ENCODE data around the gene KCND3. TPM values are rescaled to one million over a fixed set of nuclear protein-coding genes. Genes with fewer than 3 reads are reported as not detected.

Gene KCND3
- total RNA-seq, result not detected
- polyA plus RNA-seq, result under 1 TPM; 0.02 to 0.13 (median 0.06) TPM
- total RNA-seq, result 0 to 0.13 (median 0) reads per million in 6 experiments

DNA sequence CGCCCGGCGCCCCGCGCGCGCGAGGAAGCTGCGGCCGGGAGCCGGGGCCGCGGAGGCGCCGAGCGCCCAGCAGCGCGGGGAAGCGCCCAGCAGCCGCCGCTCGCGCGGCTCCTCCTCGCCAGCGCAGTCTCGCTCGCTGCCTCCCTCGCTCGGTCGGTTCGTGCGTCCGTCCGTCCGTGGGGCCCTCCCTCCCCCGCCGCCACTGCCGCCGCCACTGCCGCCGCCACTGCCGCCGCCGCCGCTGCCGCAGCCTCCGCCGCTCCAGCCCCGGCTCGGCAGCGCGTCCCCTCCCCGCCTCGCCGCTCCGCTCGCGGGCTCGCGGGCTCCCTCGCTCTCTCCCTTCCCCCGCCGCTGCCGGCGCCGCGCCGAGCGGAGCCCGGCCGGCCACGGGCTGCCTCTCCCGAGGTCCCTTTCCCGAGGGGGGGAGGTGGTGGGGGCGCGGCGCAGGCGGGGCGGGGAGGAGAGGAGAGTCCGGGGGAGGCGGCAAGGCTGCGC is at the start of gene KCND3:
Gene KCND3, minus strand, starts transcription at position 138 of the 495 bp plus-strand sequence.
- H3K9me3 Mint-ChIP-seq, result no peaks in the 10 kb centered on the region
- peaks cover 2 to 24% (median 15%) of the 10 kb centered on the region in 4 donors for H3K4me1 Mint-ChIP-seq
- peak within 1 kb of the TSS; percentile 56 to 83 (median 70) for H3K4me3 Mint-ChIP-seq
- H3K27ac Mint-ChIP-seq, result no peak within 1 kb of the TSS
- POLR2A ChIA-PET, result no interaction called here
- ATAC-seq, result no peak
- H3K27me3 Mint-ChIP-seq, result peaks cover 40 to 78% (median 65%) of the 10 kb centered on the region in 5 donors
- no peaks in the 10 kb centered on the region for H3K36me3 Mint-ChIP-seq
- DNase-seq, result no peak

GRCh38 chr1:112034277-112034676 is 44.8 kb upstream of the KCND3 start:
- H3K4me3 Mint-ChIP-seq, result no peak overlapping the region
- DNase-seq (no peak), ATAC-seq (no peak)
- H3K27me3 Mint-ChIP-seq, result peaks cover 2 to 25% (median 4%) of the 10 kb centered on the region in 5 donors
- H3K36me3 Mint-ChIP-seq, result no peaks in the 10 kb centered on the region
- H3K9me3 Mint-ChIP-seq, result no peaks in the 10 kb centered on the region
- no peak overlapping the region for H3K27ac Mint-ChIP-seq
- POLR2A ChIA-PET, result no interaction called here
- H3K4me1 Mint-ChIP-seq, result no peaks in the 10 kb centered on the region

DNA sequence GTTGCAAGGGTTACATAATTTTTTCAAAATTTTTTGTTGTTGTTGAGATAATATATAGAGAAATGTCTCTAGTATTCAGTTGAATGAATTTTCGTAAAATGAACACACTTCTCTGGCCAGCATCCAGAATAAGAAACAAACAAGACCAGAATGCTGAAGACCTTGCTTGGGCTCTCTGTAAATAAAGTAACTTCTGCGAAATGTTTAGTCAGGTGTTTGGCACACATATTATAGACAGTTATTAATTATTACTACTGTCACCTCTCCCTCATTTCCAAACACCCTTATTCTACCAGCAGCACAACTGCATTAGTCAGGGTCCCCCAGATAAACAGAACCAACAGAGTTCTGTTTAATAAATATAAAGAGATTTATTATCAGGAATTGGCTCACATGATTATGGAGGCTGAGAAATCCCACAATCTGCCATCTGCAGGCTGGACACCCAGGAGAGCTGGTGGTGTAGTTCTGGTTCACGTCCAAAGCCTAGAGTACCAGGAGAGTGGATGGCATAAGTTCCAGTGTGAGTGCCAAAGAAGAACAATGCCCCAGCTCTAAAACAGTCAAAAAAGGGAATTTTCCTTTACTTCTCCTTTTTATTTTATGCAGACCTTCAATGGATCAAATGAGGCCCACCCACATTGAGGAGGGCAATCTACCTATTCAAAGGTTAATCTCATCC is 44.1 kb upstream of the KCND3 start:
- no peaks in the 10 kb centered on the region for H3K9me3 Mint-ChIP-seq
- POLR2A ChIA-PET, result no interaction called here

GRCh38 chr1:112030157-112030556 is 40.7 kb upstream of the KCND3 start:
- peaks cover 2 to 48% (median 4%) of the 10 kb centered on the region in 5 donors for H3K27me3 Mint-ChIP-seq
- no peak overlapping the region for H3K4me3 Mint-ChIP-seq
- no peaks in the 10 kb centered on the region for H3K36me3 Mint-ChIP-seq
- DNase-seq (no peak), ATAC-seq (no peak)
- no peak overlapping the region for H3K27ac Mint-ChIP-seq
- H3K4me1 Mint-ChIP-seq, result peaks cover 0 to 2% (median 0%) of the 10 kb centered on the region in 4 donors
- no peaks in the 10 kb centered on the region for H3K9me3 Mint-ChIP-seq
- POLR2A ChIA-PET, result no interaction called here

More for the DNA sequence above, 44.1 kb upstream of the KCND3 start:
- Mint-ChIP-seq H3K27me3 (peaks cover 2 to 29% (median 4%) of the 10 kb centered on the region in 5 donors), H3K4me1 (no peaks in the 10 kb centered on the region), H3K4me3 (no peak overlapping the region), H3K36me3 (no peaks in the 10 kb centered on the region), H3K27ac (no peak overlapping the region)
- DNase-seq (no peak), ATAC-seq (no peak)

DNA sequence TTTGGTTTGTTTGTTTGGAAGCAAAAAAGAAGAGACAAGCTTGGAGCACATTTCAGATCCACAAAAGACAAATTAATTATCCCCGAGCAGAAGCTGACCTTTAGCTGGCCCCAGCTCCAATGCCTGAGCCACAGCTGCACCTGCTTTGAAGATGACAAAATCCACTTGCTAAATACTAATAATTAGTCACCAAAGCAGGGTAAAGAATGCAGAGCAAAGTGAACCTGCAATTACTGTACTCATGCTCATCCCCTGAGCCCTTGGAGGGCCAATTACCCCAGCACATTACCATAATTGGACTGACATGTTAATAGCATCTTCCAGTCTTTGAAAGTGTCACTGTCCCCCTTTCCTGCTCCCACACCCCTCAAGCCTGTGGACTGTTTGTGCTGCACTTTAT is 38.2 kb upstream of the KCND3 start:
- ATAC-seq (no peak), DNase-seq (no peak)
- H3K9me3 Mint-ChIP-seq, result no peaks in the 10 kb centered on the region
- H3K36me3 Mint-ChIP-seq, result no peaks in the 10 kb centered on the region
- no peak overlapping the region for H3K4me3 Mint-ChIP-seq
- peaks cover 0 to 2% (median 0%) of the 10 kb centered on the region in 4 donors for H3K4me1 Mint-ChIP-seq
- H3K27ac Mint-ChIP-seq, result no peak overlapping the region
- POLR2A ChIA-PET, result no interaction called here
- peaks cover 4 to 63% (median 10%) of the 10 kb centered on the region in 5 donors for H3K27me3 Mint-ChIP-seq

DNA sequence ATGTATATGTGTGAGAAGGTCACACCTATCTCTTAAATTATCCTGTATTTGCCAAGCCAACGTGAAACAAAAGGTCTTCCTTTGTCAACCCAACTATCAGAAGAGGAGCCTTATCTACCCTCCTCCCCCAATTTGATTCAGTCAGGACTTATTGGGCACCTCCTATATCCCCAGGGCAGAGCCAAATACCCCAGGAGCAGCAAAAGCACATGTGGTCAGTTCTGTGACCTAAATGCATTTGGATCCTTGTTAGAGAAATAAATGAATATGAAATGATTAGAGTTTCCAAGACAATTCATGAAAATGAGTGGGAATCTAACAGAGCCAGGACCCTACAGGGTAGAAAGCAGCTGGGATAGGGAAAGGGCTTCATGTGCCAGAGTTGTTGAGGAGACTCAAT is 37.0 kb upstream of the KCND3 start:
- no peak overlapping the region for H3K4me3 Mint-ChIP-seq
- DNase-seq (no peak), ATAC-seq (no peak)
- POLR2A ChIA-PET, result no interaction called here
- H3K27me3 Mint-ChIP-seq, result peaks cover 2 to 63% (median 10%) of the 10 kb centered on the region in 5 donors
- no peaks in the 10 kb centered on the region for H3K9me3 Mint-ChIP-seq
- no peaks in the 10 kb centered on the region for H3K36me3 Mint-ChIP-seq
- peaks cover 0 to 2% (median 0%) of the 10 kb centered on the region in 4 donors for H3K4me1 Mint-ChIP-seq
- no peak overlapping the region for H3K27ac Mint-ChIP-seq

DNA sequence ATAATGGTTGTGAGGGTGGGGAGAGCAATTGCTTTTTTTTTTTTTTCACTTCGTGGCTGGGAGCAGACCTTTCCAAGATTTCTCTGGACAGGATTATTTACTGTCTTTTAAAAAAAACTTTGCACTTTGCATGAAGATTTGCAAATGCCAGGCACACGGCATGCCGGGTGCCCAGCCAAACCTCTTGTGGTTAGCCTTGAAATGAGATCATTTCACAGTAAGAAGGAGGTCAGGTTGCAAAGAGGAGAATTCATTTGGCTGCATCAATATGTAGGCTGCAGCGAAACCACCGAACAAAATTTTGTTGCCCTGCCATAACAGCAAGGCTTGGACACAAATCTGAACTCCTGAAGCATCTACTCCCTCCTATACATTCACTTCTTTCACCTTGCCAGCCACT is 36.5 kb upstream of the KCND3 start:
- no peak overlapping the region for H3K4me3 Mint-ChIP-seq
- POLR2A ChIA-PET, result no interaction called here
- H3K27ac Mint-ChIP-seq, result no peak overlapping the region
- no peaks in the 10 kb centered on the region for H3K36me3 Mint-ChIP-seq
- no peak for ATAC-seq
- H3K9me3 Mint-ChIP-seq, result no peaks in the 10 kb centered on the region
- no peak for DNase-seq
- H3K4me1 Mint-ChIP-seq, result peaks cover 0 to 2% (median 0%) of the 10 kb centered on the region in 4 donors
- peaks cover 2 to 63% (median 10%) of the 10 kb centered on the region in 5 donors for H3K27me3 Mint-ChIP-seq

- ATAC-seq (no peak), DNase-seq (no peak)
- Mint-ChIP-seq H3K27ac (no peak overlapping the region), H3K36me3 (peaks cover 0 to 1% (median 0%) of the 10 kb centered on the region in 3 donors), H3K27me3 (peaks cover 4 to 46% (median 11%) of the 10 kb centered on the region in 5 donors), H3K4me1 (peaks cover 0 to 2% (median 0%) of the 10 kb centered on the region in 4 donors), H3K9me3 (peaks cover 0 to 11% (median 0%) of the 10 kb centered on the region in 9 donors), H3K4me3 (no peak overlapping the region)
- POLR2A ChIA-PET, result no interaction called here
Observed at GRCh38 chr1:112021263-112021662, 31.8 kb upstream of the KCND3 start.

- Mint-ChIP-seq H3K9me3 (peaks cover 0 to 31% (median 5%) of the 10 kb centered on the region in 9 donors), H3K27me3 (peaks cover 8 to 52% (median 16%) of the 10 kb centered on the region in 5 donors), H3K36me3 (peaks cover 0 to 19% (median 0%) of the 10 kb centered on the region in 3 donors), H3K4me3 (no peak overlapping the region), H3K4me1 (no peaks in the 10 kb centered on the region), H3K27ac (no peak overlapping the region)
- DNase-seq, result no peak
- POLR2A ChIA-PET, result no interaction called here
- no peak for ATAC-seq
Observed at GRCh38 chr1:112017183-112017582, 27.7 kb upstream of the KCND3 start.

- DNase-seq, result no peak
- H3K27me3 Mint-ChIP-seq, result peaks cover 6 to 44% (median 12%) of the 10 kb centered on the region in 5 donors
- H3K4me1 Mint-ChIP-seq, result no peaks in the 10 kb centered on the region
- POLR2A ChIA-PET, result no interaction called here
- peaks cover 0 to 21% (median 5%) of the 10 kb centered on the region in 9 donors for H3K9me3 Mint-ChIP-seq
- ATAC-seq, result no peak
- H3K27ac Mint-ChIP-seq, result no peak overlapping the region
- H3K4me3 Mint-ChIP-seq, result no peak overlapping the region
- H3K36me3 Mint-ChIP-seq, result peaks cover 0 to 19% (median 0%) of the 10 kb centered on the region in 3 donors
Observed at GRCh38 chr1:112012823-112013222, 23.4 kb upstream of the KCND3 start.

DNA sequence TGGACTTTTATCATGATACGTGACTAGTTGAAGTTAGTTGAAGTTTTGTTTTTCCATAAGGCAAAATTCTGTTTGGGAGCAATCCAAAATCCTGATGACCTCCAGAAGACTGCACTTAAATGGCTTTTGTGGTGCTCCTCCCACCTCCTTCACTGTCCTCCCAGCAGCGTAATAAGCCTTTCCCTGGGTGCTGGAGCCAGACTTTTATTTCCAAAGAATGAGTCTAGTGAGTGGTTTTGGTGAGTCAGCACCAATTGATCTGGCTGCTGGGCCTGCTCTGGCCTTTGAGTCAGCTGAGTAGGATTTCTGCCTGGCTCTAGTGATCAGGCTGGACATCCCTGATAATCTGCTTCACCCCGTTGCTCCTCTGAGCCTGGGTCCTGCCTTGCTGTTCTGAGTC is 21.7 kb upstream of the KCND3 start:
- H3K27me3 Mint-ChIP-seq, result peaks cover 6 to 46% (median 14%) of the 10 kb centered on the region in 5 donors
- H3K4me3 Mint-ChIP-seq, result no peak overlapping the region
- ATAC-seq (no peak), DNase-seq (no peak)
- H3K9me3 Mint-ChIP-seq, result peaks cover 0 to 18% (median 5%) of the 10 kb centered on the region in 9 donors
- H3K27ac Mint-ChIP-seq, result no peak overlapping the region
- no peaks in the 10 kb centered on the region for H3K4me1 Mint-ChIP-seq
- peaks cover 0 to 17% (median 0%) of the 10 kb centered on the region in 3 donors for H3K36me3 Mint-ChIP-seq
- POLR2A ChIA-PET, result no interaction called here

GRCh38 chr1:112007169-112007568 is 17.7 kb upstream of the KCND3 start:
- Mint-ChIP-seq H3K4me3 (no peak overlapping the region), H3K4me1 (peaks cover 0 to 5% (median 0%) of the 10 kb centered on the region in 4 donors), H3K9me3 (no peaks in the 10 kb centered on the region), H3K27me3 (peaks cover 2 to 43% (median 6%) of the 10 kb centered on the region in 5 donors), H3K36me3 (no peaks in the 10 kb centered on the region), H3K27ac (no peak overlapping the region)
- POLR2A ChIA-PET, result no interaction called here
- DNase-seq (no peak), ATAC-seq (no peak)

DNA sequence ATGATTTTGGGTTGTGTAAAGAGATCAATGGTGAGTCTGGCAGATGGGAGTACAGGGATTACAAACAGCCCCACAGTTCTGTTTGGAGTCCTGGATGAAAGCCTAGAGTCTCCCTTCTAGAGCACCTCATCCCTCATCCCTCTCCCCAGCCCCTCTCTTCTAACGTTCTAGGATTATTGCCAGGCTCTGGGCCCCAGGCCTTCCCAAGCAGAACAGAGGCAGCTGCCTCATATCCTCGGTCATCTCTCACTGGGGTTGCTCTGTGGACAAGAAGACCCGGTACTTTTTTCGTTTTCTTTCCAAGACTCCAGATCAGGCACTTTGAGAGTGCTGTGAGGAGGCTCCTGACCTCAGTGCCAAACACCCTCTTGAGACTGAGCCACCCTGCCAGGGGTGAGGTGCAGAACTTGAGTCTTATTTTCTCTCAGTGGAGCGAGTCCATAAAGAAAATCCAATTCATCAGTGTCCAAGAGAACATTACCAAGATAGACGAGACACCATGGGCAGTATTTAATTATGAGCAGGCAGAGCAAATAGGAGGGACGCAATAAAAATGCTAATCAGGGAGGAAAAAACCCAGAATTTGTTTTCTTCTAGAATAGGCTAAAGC is 17.1 kb upstream of the KCND3 start:
- no peak overlapping the region for H3K4me3 Mint-ChIP-seq
- ATAC-seq (no peak), DNase-seq (no peak)
- H3K36me3 Mint-ChIP-seq, result no peaks in the 10 kb centered on the region
- H3K27me3 Mint-ChIP-seq, result peaks cover 6 to 44% (median 11%) of the 10 kb centered on the region in 5 donors
- no peak overlapping the region for H3K27ac Mint-ChIP-seq
- H3K9me3 Mint-ChIP-seq, result no peaks in the 10 kb centered on the region
- peaks cover 0 to 5% (median 0%) of the 10 kb centered on the region in 4 donors for H3K4me1 Mint-ChIP-seq
- POLR2A ChIA-PET, result no interaction called here

All from naive thymus-derived CD8-positive, alpha-beta T cell (primary cell).